ENCODE measurements around the gene SUN2.

SUN2 gene

GRCh38 chr22:38753948-38754750, 1.6 kb downstream of the SUN2 start:
- DNase-seq, result no peak

DNA sequence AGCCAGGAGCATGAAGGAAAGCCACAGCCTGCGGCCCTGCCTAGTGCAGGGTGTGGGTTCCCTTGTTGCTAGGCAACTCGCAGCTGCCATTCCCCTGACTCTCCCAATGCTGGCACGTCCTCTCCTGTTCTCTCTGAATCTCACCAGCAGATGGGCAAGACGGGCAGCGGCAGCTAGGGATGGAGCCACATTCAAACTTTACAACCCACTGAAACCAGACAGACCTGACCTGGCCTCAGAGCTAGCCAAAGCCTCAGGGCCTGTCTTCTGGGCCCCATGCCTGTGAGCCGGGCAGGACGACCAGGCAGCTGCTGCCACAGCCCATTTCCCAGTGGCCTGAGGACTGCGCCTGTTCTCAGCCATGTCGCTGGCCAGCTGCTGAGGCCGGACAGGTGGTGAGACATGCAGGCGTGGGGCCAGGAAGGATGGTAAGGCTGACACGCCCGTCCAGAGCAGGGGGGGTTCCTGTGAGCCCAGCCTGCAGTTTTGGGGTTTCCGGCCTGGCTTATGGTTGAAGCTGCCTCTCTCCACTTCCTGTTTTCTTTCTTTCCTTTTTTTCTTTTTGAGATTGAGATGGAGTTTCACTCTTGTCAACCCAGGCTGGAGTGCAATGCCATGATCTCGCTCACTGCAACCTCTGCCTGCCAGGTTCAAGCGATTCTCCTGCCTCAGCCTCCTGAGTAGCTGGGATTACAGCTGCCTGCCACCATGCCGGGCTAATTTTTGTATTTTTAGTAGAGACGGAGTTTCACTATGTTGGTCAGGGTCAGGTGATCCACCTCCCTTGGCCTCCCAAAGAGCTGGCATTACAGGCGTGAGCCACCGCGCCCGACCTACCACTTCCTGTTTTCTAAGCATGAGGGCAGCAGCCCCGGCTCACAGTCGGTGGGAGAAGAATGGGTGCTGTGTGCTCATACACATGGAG, 4.1 kb downstream of the SUN2 start:
- DNase-seq, result no peak

DNA sequence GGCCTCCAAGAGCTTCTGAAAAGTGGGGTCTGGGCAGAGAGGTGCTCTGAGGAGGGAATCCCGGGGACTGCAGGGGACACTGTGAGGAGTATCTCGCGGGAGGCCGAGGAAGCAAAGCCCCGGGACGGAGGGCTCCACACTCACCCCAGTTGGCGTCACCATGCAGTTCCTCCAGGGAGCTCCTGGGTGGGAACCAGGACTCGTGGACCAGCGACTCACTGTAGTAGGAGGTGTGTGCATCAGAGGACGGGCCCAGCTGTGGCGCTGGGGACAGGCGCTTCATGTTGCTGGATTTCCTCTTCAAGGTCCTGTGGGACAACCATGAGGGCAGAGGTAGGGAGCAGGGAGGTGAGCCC, 4.8 kb downstream of the SUN2 start:
- no peak for DNase-seq

GRCh38 chr22:38750638-38751037, 5.2 kb downstream of the SUN2 start:
- no peak for DNase-seq

DNA sequence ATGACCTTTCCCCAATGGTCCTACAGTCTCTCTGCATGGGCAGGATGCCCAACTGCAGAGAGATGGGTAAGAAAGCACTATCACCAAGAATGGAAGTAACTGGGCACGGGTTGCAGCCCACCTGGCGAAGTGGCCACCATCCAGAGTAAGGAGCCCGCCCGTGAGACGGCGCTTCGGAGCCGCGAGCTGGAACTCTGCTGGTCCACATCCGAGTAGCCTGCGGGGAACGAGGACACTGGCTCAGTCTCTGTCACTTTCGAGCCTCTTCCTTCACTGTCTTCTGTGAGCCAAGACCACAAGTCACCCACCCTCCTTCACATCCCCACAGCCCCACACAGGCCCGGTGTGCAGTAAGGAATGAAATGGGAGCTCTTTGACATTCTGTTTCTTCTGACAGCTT, 5.7 kb downstream of the SUN2 start:
- no peak for DNase-seq

GRCh38 chr22:38748487-38749136, 7.2 kb downstream of the SUN2 start:
- no peak for DNase-seq

DNA sequence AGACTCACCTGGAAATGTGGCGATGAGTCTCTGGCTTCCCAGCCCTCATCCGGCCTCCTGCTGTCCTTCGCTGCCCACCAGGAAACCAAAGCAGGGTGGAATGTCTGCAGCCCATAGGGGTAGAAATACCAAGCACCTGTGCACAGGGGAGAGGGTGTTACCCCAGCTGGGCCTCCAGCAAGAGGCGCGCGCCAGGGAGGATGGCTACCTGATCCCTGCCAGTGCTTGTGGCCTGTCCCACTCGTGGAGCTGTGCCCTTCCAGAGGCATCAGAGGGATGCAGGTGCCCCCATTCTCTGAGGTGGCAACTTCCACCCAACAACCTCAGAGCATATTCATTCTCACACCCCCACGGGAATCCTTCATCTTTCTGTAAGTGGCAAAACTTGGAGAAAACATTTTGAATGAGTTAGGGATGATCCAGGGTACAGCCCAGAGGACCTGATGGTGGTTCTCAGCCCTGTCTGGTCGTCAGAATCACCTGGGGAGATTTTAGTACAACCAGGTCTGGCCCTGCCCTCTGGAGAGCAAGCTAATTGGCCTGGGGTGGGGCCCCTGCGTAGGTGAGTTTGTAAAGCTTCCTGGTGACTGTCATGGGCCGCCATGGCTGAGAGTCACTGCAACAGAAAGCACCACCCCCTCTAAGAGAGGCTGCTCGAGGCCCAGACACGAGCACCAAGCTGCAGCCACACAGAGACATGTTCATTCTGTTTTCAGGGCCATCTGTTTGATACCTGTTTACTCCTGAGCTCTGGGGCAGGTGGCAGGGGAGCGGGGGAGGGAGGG, 9.9 kb downstream of the SUN2 start:
- no peak for DNase-seq

- no peak for DNase-seq
These were observed 10.8 kb downstream of the SUN2 start for GRCh38 chr22:38744981-38745380.

DNA sequence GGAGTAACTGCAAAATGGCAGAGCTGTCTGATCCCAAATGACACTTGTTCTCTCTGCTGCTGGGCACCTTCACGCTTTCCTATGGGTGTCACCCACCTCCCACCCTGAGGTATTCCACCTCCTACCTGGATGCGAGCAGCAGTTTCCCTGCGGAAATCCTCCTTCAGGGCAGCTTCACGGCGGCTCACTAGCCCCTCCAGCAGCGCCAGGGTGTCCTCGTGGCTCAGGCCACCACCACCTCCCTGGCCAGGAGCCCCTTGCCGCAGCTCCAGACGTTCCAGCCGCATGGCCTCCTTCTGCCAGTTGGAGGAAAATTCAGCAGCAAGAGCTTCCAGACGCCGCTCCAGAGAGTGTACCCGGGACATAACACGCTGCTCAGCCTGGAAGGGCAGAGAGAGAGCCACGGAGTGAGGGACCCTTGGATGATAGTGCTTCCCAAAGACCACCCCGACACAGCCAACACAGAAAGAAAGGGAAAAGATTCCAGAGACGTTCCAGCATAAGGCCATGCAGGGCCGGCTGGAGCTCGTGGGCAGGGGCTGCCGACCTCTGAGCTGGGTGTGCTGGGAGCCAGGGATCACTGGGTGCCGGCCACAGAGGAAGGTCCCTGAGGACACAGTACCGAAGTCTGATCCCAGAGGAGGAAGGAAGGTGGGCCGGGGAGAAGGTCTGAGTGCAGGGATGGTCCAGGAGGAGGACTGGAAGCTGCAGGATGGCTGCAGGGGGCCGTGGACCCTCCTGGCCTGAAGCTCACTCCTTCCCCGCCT, 13.4 kb downstream of the SUN2 start:
- DNase-seq, result no peak

GRCh38 chr22:38741576-38741975, 14.2 kb downstream of the SUN2 start:
- DNase-seq, result no peak

- no peak for DNase-seq
These were observed 14.6 kb downstream of the SUN2 start for GRCh38 chr22:38741166-38741565.

- no peak for DNase-seq
These were observed 15.0 kb downstream of the SUN2 start for GRCh38 chr22:38740754-38741153.

- DNase-seq, result no peak
These were observed 15.6 kb downstream of the SUN2 start for GRCh38 chr22:38740116-38740723.

GRCh38 chr22:38739300-38740055, 16.3 kb downstream of the SUN2 start:
- DNase-seq, result no peak

GRCh38 chr22:38738475-38739070, 17.2 kb downstream of the SUN2 start:
- no peak for DNase-seq

DNA sequence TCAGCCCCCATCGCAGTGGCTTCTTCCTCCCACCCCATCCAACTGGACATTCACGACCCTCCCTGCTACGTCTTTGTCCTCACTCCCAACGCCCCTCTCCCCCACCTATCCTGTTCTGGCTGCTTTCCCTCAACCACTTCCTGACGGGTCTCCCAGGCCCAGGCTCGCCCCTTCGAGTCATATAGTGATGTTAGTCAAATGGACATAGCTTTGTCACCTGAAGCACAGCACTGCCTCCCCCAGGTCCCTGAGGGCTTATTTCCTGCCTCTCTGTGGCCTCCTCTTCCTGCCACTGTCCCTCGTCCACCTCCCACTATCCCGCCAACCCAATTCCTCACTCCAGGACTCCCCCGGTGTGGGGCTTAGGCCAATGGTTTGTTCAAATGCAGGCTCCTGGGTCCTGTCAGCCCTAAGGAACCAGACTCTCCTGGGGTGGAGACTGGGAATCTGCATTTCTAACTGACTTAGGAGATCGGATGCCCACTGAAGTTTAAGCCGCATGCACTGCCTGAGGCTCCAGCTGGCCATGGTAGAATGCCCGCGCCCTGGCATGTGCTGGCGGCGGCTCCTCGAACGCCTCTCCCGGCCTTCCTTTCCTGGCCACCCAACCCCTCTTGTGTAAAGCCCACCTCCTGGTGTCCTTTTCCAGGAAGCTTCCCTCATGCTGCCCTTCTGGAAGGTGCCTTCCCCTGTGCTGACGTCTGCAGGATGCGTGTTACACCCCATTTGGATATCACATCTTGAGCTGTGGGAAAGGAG, 18.3 kb downstream of the SUN2 start:
- no peak for DNase-seq

DNA sequence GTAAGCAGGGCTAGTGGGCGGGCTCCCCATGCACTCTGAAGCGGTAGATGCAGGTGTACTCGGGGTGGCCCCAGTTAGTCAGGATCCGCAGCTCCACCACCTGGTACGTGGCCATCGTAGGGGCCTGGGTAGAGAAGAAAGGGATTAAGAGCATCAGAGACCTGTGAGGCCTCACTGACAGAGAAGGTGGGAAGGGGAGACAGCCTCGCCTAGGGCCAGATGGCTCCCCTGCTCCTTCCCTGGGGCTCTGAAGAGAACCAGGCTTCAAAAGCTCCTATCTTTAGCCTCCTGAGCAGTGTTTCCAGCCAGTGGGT, 19.6 kb downstream of the SUN2 start:
- DNase-seq, result no peak

DNA sequence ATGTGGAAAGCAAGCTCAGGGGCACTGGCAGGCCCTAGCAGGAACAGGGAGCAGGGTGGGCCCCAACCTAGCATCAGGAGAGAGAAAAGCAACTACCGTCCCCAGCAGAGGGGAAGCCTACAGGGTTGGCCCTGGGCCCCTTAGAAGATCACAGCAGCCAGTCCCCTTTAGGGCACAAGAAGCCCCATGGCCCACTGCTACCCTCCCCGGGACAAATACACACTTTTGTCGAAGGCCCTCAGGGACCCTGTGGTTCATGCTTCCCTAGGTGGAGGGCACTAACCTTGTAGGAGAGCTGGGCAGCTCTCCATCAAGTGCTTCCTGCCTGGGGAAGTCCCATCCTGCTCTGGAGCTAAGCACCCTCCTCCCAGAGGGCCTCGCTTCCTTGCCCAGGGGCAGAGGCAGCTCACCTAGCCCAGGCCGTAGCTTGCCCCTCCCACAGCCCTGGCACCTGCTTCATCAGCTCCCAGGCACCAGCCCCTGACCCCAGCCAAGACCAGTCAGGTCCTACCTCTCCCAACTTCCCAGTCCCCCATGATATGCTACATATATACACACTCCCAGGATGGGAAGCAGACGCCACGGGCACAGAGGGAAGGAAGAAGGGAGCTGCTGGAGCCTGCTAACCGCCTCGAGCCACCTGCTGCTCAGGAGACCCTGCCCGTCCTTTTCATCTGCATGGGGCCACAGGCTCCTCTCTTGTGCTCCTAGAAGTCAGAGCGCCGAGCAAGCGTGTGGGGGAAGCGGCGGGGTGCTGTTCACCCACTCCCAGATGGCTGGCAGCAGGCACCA, 20.1 kb downstream of the SUN2 start:
- DNase-seq, result no peak

DNA sequence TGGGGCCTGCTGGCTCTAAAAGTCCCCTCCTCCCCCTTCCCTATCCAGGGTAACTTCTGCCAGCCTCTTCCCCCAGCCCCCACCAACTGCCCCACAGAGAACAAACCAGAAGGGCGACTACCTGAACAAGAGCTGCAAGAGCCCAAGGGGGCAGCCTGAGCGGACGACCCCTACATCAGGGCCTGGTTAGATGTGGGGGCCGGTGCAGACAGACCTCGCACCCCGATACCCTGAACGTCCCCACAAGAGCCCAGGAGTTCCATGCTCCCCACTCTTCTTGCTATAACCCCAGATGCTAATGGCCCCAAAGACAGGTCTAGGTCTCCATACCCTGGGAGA, 20.7 kb downstream of the SUN2 start:
- DNase-seq, result no peak

Measured in retina (tissue), 1 donor.